HepG2 (cell line): ENCODE measurements around the gene ZNF287. TPM values are rescaled to one million over a fixed set of nuclear protein-coding genes. Genes with fewer than 3 reads are reported as not detected.

Experiments
- ATAC-seq: fragments of 200-7000 bp; cut with Tn5 transposase; 3 replicates; pipeline ENCODE4 v1.9.1; 2020; ENCODE audit warnings: mild to moderate bottlenecking, moderate library complexity
- BruUV-seq: library from RNA; stranded (reverse); fragments of 400-500 nt; replicated peaks from 2 replicates; lab custom pipeline; 2021; lab: Mats Ljungman, UMichigan
- CTCF ChIA-PET: fragments of 300-600 bp; formaldehyde crosslinking; extraction: SDS; loops from one replicate; lab custom pipeline; 2021; ENCODE audit warnings: low total read pairs, inconsistent platforms, low intra/inter-chr PET ratio; lab: Yijun Ruan, JAX
- POLR2A ChIA-PET: fragments of 350-600 bp; sonication (Branson Sonifier 250); formaldehyde crosslinking; loops from one replicate; lab custom pipeline; 2020; ENCODE audit warnings: antibody characterized with exemption, inconsistent platforms; lab: Yijun Ruan, JAX
- DNase-seq: peaks from one replicate; pipeline ENCODE4 v3.0.0-alpha.2; 2015; ENCODE audit warnings: low spot score
- FAIRE-seq: peaks from 3 replicates; lab custom pipeline; 2011; peaks lifted over from hg19 to GRCh38; lab: Jason Lieb, UNC
- H2AFZ ChIP-seq: one replicate; pipeline ENCODE4 v1.6.1; 2011; ENCODE audit warnings: low read length, inconsistent platforms
- H3K27ac ChIP-seq: fragments of 300-600 bp; 3 replicates; pipeline ENCODE4 v1.8.0; 2011; ENCODE audit warnings: mixed run types, mild to moderate bottlenecking, mixed read lengths, low read length, inconsistent platforms; ENCODE audit not compliant: insufficient read depth; ENCODE audit errors: extremely low read length
- H3K27me3 ChIP-seq, 2 experiments: fragments of 200-600 bp in 1 of 2; 2 replicates in 1 of 2; 3 replicates in 1 of 2; pipeline versions ENCODE4 v1.6.0 to v1.8.0; 2011; ENCODE audit warnings: low read length in 2 of 2, mild to moderate bottlenecking in 2 of 2, moderate library complexity in 2 of 2, inconsistent platforms in 1 of 2; ENCODE audit not compliant: insufficient read depth in 2 of 2, control insufficient read depth in 1 of 2
- H3K36me3 ChIP-seq, 2 experiments: fragments of 200-600 bp in 1 of 2; replicated peaks in 1 of 2; 2 replicates in 1 of 2; 3 replicates in 1 of 2; pipeline versions ENCODE4 v1.5.1 to v1.8.0; 2011; ENCODE audit warnings: low read length in 2 of 2, inconsistent platforms in 1 of 2; ENCODE audit not compliant: insufficient read depth in 2 of 2, control insufficient read depth in 1 of 2
- H3K4me1 ChIP-seq: 2 replicates; pipeline ENCODE4 v1.5.1; 2012; ENCODE audit warnings: low read length, inconsistent platforms; ENCODE audit not compliant: insufficient read depth
- H3K4me2 ChIP-seq: 2 replicates; pipeline ENCODE4 v1.6.0; 2011; ENCODE audit warnings: low read depth, low read length, inconsistent platforms
- H3K4me3 ChIP-seq, 3 experiments: fragments of 200-600 bp in 1 of 3; sonication (generic), shearing (Covaris generic) in 1 of 3; replicated peaks in 1 of 3; 2 replicates each; pipeline ENCODE4 v1.5.1; 2011 to 2016; ENCODE audit warnings: low read length in 3 of 3, inconsistent platforms in 2 of 3, low read depth in 2 of 3, mild to moderate bottlenecking in 2 of 3, control low read depth in 1 of 3, mixed read lengths in 1 of 3; ENCODE audit not compliant: insufficient read depth in 1 of 3
- H3K79me2 ChIP-seq: one replicate; pipeline ENCODE4 v1.6.1; 2011; ENCODE audit warnings: low read length, inconsistent platforms; ENCODE audit not compliant: insufficient read depth
- H3K9ac ChIP-seq: 2 replicates; pipeline ENCODE4 v1.6.0; 2011; ENCODE audit warnings: mild to moderate bottlenecking, low read depth, low read length, inconsistent platforms; ENCODE audit not compliant: insufficient read depth
- H3K9me3 ChIP-seq: 2 replicates; pipeline ENCODE4 v1.5.1; 2012; ENCODE audit warnings: mild to moderate bottlenecking, low read length
- H4K20me1 ChIP-seq: 2 replicates; pipeline ENCODE4 v1.6.0; 2011; ENCODE audit warnings: inconsistent platforms, mild to moderate bottlenecking, low read length, moderate library complexity; ENCODE audit not compliant: insufficient read depth
- ETV5 ChIP-seq: IDR thresholded peaks from 2 replicates; pipeline ENCODE4 v1.6.1; 2018; ENCODE audit warnings: missing biosample characterization, missing genetic modification reagents, inconsistent platforms, borderline replicate concordance
- ONECUT2 ChIP-seq: sonication (generic); formaldehyde crosslinking; IDR thresholded peaks from 2 replicates; pipeline ENCODE4 v1.4.0; 2020; ENCODE audit warnings: missing genetic modification reagents
- PHF8 ChIP-seq: sonication (generic); formaldehyde crosslinking; IDR thresholded peaks from 2 replicates; pipeline ENCODE4 v1.5.0; 2020; ENCODE audit warnings: missing genetic modification reagents
- RARG ChIP-seq: sonication (generic); formaldehyde crosslinking; IDR thresholded peaks from 2 replicates; pipeline ENCODE4 v1.4.0; 2020; ENCODE audit warnings: low read depth, mild to moderate bottlenecking, missing genetic modification reagents
- RBFOX2 ChIP-seq: fragments of 200-400 bp; formaldehyde crosslinking; IDR thresholded peaks from 2 replicates; pipeline ENCODE4 v1.6.1; 2017; ENCODE audit warnings: low read depth, mild to moderate bottlenecking, low read length
- RXRB ChIP-seq: IDR thresholded peaks from 2 replicates; pipeline ENCODE4 v1.6.1; 2016; ENCODE audit warnings: borderline replicate concordance, missing genetic modification reagents, missing compliant biosample characterization
- SP4 ChIP-seq: sonication (generic); formaldehyde crosslinking; IDR thresholded peaks from 2 replicates; pipeline ENCODE4 v1.8.1; 2023; ENCODE audit warnings: mild to moderate bottlenecking, missing genetic modification reagents
- STAG1 ChIP-seq: sonication (generic); formaldehyde crosslinking; IDR thresholded peaks from 2 replicates; pipeline ENCODE4 v1.4.0; 2020; ENCODE audit warnings: missing genetic modification reagents
- TCF12 ChIP-seq, 2 experiments: fragments of 450-650 bp in 1 of 2; sonication (generic) in 1 of 2; formaldehyde crosslinking in 1 of 2; IDR thresholded peaks; 2 replicates each; pipeline versions ENCODE4 v1.6.1 to v1.8.0; 2017 to 2022; ENCODE audit warnings: antibody characterized with exemption in 1 of 2, mild to moderate bottlenecking in 1 of 2, missing genetic modification reagents in 1 of 2, moderate library complexity in 1 of 2
- TMF1 ChIP-seq: sonication (generic); formaldehyde crosslinking; IDR thresholded peaks from 2 replicates; pipeline ENCODE4 v1.8.1; 2022; ENCODE audit warnings: low read depth, missing genetic modification reagents
- TRIM24 ChIP-seq: sonication (generic); formaldehyde crosslinking; IDR thresholded peaks from 2 replicates; pipeline ENCODE4 v1.8.0; 2022; ENCODE audit warnings: mild to moderate bottlenecking, missing genetic modification reagents
- ZHX2 ChIP-seq, 2 experiments: sonication (generic) in 1 of 2; formaldehyde crosslinking in 1 of 2; IDR thresholded peaks; 2 replicates each; pipeline versions ENCODE4 v1.6.1 to v1.9.0; 2014 to 2022; ENCODE audit warnings: antibody characterized with exemption in 1 of 2, borderline replicate concordance in 1 of 2, inconsistent platforms in 1 of 2, low read depth in 1 of 2, missing genetic modification reagents in 1 of 2
- ZMAT5 ChIP-seq: sonication (generic); formaldehyde crosslinking; IDR thresholded peaks from 2 replicates; pipeline ENCODE4 v1.5.0; 2020; ENCODE audit warnings: mild to moderate bottlenecking, low read depth, missing genetic modification reagents, borderline replicate concordance
- ZNF362 ChIP-seq: sonication (generic); formaldehyde crosslinking; IDR thresholded peaks from 2 replicates; pipeline ENCODE4 v1.4.0; 2020; ENCODE audit warnings: missing genetic modification reagents, mild to moderate bottlenecking, borderline replicate concordance
- ZNF598 ChIP-seq: sonication (generic); formaldehyde crosslinking; IDR thresholded peaks from 2 replicates; pipeline ENCODE4 v1.5.1; 2020; ENCODE audit warnings: mild to moderate bottlenecking, missing genetic modification reagents, borderline replicate concordance
- ZNF709 ChIP-seq: sonication (generic); formaldehyde crosslinking; IDR thresholded peaks from 2 replicates; pipeline ENCODE4 v1.5.0; 2020; ENCODE audit warnings: mild to moderate bottlenecking, missing genetic modification reagents
- ZNF784 ChIP-seq: sonication (generic); formaldehyde crosslinking; IDR thresholded peaks from 2 replicates; pipeline ENCODE4 v1.5.1; 2020; ENCODE audit warnings: missing genetic modification reagents, mild to moderate bottlenecking, borderline replicate concordance
- WGBS: methylation state at CpG from one replicate; pipeline ENCODE4 v1.1.6; 2017; ENCODE audit warnings: low lambda C conversion rate; 5-methylcytosine and 5-hydroxymethylcytosine counted together
- in situ Hi-C: cut with HindIII; loops from 2 replicates; pipeline ENCODE4 v1.10.0; 2017; ENCODE audit warnings: low pct_unique_long_range_greater_than_20kb; ENCODE audit not compliant: extremely low pct_ligation_motif_present
- intact Hi-C: fragments of 100-400 bp; cut with micrococcal nuclease; formaldehyde crosslinking; loops from one replicate; pipeline ENCODE4 v1.10.0; 2022; ENCODE audit not compliant: unreplicated experiment
- polyA plus RNA-seq, 8 experiments: library from polyadenylated mRNA; depleted of rRNA in 3 of 8; stranded (reverse) in 7 of 8; unstranded in 1 of 8; fragments of >200 nt; fragmentation: Illumina TruSeq in 4 of 8; extraction: Trizol in 4 of 8; gene quantifications; 2 replicates each; pipeline versions ENCODE4 v1.2.1 to v1.2.3, GENCODE V29; 2011 to 2016; ENCODE audit warnings: low read depth in 4 of 8, missing spikeins in 1 of 8, mixed read lengths in 1 of 8; ENCODE audit not compliant: insufficient read depth in 1 of 8
- total RNA-seq, 5 experiments: library from RNA; depleted of rRNA; stranded (reverse); fragments of >200 nt; fragmentation: Illumina TruSeq; extraction: Trizol; gene quantifications; 2 replicates each; pipeline ENCODE4 v1.2.3, GENCODE V29; 2016; ENCODE audit warnings: low read depth in 1 of 5

The ZNF287 gene
- total and polyA plus RNA-seq, 2 of the 13 experiments (the other 11 are each of a cell fraction or from before 2014, with no cell fraction given), result 0.21 TPM; not detected in 1

GRCh38 chr17:16529906-16530305 lies 39.1 kb downstream of the ZNF287 start:
- H3K9ac ChIP-seq, result no peak overlapping the region
- intact Hi-C loops, result no loop called here
- no peaks in the 10 kb centered on the region for H4K20me1 ChIP-seq
- H3K27me3 ChIP-seq, result peaks cover 0 to 19% of the 10 kb centered on the region in 2 experiments; a peak in 3 of 5 replicates
- no peaks in the 10 kb centered on the region for H3K79me2 ChIP-seq
- H3K4me3 ChIP-seq, result no peak overlapping the region
- ChIA-PET POLR2A (interaction anchor here (1.3 kb wide), 1 partner anchor 92 kb away, joined by 3 read pairs; no protein-coding TSS in a partner anchor), CTCF (no interaction called here)
- H3K27ac ChIP-seq, result no peak overlapping the region
- FAIRE-seq (no peak), ATAC-seq (no peak), DNase-seq (no peak)
- no peak for TF ChIP-seq ZMAT5 (CRISPR knock-in tag)
- no peak for TF ChIP-seq RARG (CRISPR knock-in tag)
- no peak for TF ChIP-seq ZNF709 (CRISPR knock-in tag)
- TF ChIP-seq TRIM24 (CRISPR knock-in tag), result no peak
- no peak for TF ChIP-seq ZNF784 (CRISPR knock-in tag)
- TF ChIP-seq TCF12 (IDR thresholded peaks at IDR 0.05), result no peak
- no peak for TF ChIP-seq TCF12 (CRISPR knock-in tag; IDR thresholded peaks at IDR 0.05)
- TF ChIP-seq PHF8 (CRISPR knock-in tag), result no peak
- no peak for TF ChIP-seq STAG1 (CRISPR knock-in tag)
- no peak for TF ChIP-seq ZNF362 (CRISPR knock-in tag)
- TF ChIP-seq RBFOX2, result no peak
- no peak for TF ChIP-seq ONECUT2
- no peak for TF ChIP-seq RXRB
- no peak for TF ChIP-seq TMF1 (CRISPR knock-in tag)
- no peak for TF ChIP-seq SP4
- TF ChIP-seq ZHX2 (IDR thresholded peaks at IDR 0.05; ENCODE audit: low read depth), result no peak
- no peak for TF ChIP-seq ZHX2 (CRISPR knock-in tag; IDR thresholded peaks at IDR 0.05; ENCODE audit: borderline replicate concordance)
- TF ChIP-seq ZNF598 (CRISPR knock-in tag), result no peak
- no peak for TF ChIP-seq ETV5 (CRISPR knock-in tag)
- in situ Hi-C loops, result loop anchor here (10.0 kb wide), 1 partner anchor 165 kb away; no protein-coding TSS in a partner anchor
- H3K36me3 ChIP-seq, result no peaks in the 10 kb centered on the region
- no peak overlapping the region for H3K4me2 ChIP-seq
- H3K9me3 ChIP-seq, result no peaks in the 10 kb centered on the region
- WGBS, result 86% methylated on average over 4 of the region's 4 CpGs
- no TSS peak for BruUV-seq
- H2AFZ ChIP-seq, result no peak overlapping the region
- peaks cover 8% of the 10 kb centered on the region; the same call in 1 of the 2 replicates for H3K4me1 ChIP-seq
